HG03520 (cell line): ENCODE measurements around the gene AMMECR1L.
A peak's percentile ranks its signal among the peaks of the same experiment; 100 is the strongest.
"Not testable (repeated sequence)": the region's sequence is repeated elsewhere in the genome, so short reads cannot be mapped to it uniquely, and the experiment has no call there.

Experiments
- ATAC-seq: cut with Tn5 transposase; IDR thresholded peaks from one replicate; pipeline ENCODE4 v1.9.1; 2021; ENCODE audit warnings: mild to moderate bottlenecking, moderate library complexity; ENCODE audit not compliant: unreplicated experiment

The AMMECR1L gene

GRCh38 chr2:127885780-127886592 is at the start of gene AMMECR1L:
Gene AMMECR1L, minus strand, starts transcription at chr2:127885956. Its CDS starts 11,722 bp downstream, at chr2:127874234.
- ATAC-seq = peak; percentile 89

- no peak for ATAC-seq
These were observed 49.6 kb upstream of the AMMECR1L start for GRCh38 chr2:127935337-127935736.

DNA sequence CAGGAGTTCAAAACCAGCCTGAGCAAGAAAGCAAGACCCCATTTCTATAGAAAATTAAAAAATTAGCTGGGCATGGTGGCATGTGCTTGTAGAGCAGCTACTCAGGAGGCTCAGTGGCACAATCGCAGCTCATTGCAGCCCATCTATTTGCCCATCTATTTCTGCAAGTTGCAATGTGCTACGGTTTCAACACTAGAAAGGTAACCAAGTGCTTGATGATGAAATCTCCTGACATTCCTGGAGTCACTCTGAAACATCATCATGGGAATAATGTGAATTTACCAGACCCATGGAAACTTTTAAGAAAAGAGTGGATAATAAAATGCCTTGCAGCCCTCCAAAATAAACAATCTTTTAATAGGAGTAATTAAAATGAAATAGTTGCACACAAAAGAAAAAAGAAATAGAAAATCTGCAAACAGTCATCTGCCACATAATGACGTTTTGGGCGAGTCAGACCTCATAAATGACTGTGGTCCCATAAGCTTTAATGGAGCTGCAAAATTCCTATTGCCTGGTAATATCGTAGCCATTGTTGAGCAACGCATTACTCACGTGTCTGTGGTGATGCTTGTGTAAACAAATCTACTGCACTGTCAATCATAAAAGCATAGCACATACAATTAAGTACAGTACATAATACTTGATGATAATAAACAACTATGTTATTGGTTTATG is 46.6 kb upstream of the AMMECR1L start:
- ATAC-seq = no peak

- ATAC-seq = no peak
These were observed 43.7 kb upstream of the AMMECR1L start for GRCh38 chr2:127929449-127929848.

GRCh38 chr2:127927384-127927783 is 41.6 kb upstream of the AMMECR1L start:
- ATAC-seq = no peak

GRCh38 chr2:127917916-127918315 is 32.2 kb upstream of the AMMECR1L start:
- ATAC-seq = no peak

DNA sequence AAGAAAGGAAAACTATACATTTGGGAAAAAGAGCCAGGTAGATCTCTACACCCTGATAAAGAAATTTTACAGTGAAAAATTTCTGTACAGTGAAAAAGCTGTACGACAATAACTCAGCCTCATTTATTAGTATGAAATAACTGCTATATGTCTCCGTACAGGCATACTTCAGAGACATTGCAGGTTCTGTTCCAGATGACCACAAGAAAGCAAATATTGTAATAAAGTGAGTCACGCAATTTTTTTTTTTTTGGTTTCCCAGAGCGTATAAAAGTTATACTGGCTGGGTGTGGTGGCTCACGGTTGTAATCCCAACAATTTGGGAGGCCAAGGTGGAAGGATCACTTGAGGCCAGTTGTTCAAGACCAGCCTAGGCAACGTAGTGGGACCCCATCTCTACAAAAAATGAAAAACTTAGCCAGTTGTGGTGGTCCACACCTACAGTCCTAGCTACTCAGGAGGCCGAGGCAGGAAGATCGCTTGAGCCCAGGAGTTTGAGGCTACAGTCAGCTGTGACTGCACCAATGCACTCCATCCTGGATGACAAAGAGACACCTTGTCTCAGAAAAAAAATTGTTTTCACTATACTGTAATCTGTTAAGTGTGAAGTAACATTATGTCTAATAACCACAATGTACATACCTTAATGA is 28.2 kb upstream of the AMMECR1L start:
- ATAC-seq = no peak

GRCh38 chr2:127911737-127912136 is 26.0 kb upstream of the AMMECR1L start:
- no peak for ATAC-seq

DNA sequence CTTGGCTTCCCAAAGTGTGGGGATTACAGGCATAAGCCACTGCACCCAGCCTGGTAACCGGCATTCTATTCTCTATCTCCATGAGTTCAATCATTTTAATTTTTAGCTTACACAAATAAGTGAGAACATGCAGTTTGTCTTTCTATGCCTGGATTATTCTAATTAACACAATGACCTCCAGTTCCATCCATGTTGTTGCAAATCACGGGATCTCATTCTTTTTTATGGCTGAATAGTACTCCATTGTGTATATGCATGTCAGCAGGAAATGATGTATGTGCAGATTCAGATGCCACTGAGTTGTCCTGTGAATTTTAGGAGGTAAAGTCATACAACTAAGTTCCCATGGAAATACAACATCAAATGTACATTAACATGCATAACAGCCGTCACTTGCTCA is 24.7 kb upstream of the AMMECR1L start:
- ATAC-seq = no peak

- ATAC-seq = no peak
These were observed 23.3 kb upstream of the AMMECR1L start for GRCh38 chr2:127909019-127909418.

DNA sequence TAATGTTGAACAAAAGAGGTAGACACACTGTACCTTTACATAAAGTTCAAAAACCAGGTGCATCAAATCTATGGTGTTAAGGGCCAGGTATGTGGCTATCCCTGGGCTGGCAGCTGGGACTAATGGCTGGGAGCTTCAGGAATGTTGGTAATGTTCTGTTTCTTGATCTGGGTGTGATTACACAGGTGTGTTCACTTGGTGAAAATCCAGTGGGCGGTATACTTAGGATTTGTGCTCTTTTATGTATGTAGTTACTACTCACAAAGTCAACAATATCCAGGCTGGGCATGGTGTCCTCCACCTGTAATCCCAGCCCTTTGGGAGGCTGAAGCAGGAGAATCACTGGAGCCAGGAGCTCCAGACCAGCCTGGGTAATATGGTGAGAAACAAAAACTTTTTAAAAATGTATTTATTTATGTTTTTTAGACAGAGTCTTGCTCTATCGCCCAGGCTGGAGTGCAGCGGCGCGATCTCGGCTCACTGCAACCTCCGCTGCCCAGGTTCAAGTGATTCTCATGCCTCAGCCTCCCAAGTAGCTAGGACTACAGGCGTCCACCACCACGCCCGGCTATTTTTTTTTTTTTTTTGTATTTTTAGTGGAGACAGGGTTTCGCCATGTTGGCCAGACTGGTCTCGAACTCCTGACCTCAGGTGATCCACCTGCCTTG is 22.1 kb upstream of the AMMECR1L start:
- ATAC-seq = not testable (repeated sequence)

DNA sequence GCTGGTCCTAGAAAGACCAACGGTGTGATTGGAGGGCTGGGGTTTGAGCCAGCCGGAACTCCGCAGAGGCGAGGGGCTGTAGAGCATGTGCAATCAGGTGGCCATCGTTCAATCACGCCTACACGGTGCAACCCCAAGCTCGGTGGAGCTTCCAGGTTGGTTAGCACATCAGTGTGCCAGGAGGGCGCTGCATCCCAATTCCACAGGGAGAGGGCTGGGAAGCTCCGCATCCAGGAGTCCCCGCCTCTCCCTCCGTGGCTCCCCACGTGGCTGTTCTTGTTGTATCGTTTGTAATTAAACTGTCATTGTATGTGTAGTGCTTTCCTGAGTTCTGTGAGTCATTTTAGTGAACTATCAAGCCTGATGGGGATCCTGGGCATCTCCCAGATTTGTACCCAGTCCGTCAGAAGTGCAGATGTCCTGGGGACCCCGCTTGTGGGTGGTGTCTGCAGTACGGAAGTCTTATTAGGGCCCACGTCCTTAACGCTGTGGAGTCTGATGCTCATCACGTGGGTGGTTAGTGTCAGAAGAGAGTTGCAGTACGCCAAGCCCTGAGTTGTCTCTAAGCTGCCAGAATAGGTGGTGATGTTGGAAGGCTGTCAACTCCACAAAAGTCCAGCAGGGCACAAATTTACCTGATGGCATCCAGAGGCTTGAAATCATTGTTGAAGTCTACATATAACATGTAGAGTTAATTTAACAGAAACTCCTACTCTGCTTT is 20.6 kb upstream of the AMMECR1L start:
- ATAC-seq = no peak

- ATAC-seq = no peak
These were observed 15.7 kb upstream of the AMMECR1L start for GRCh38 chr2:127901339-127902056.

- no peak for ATAC-seq
These were observed 11.9 kb upstream of the AMMECR1L start for GRCh38 chr2:127897531-127898211.

GRCh38 chr2:127893494-127893893 is 7.7 kb upstream of the AMMECR1L start:
- ATAC-seq = no peak

DNA sequence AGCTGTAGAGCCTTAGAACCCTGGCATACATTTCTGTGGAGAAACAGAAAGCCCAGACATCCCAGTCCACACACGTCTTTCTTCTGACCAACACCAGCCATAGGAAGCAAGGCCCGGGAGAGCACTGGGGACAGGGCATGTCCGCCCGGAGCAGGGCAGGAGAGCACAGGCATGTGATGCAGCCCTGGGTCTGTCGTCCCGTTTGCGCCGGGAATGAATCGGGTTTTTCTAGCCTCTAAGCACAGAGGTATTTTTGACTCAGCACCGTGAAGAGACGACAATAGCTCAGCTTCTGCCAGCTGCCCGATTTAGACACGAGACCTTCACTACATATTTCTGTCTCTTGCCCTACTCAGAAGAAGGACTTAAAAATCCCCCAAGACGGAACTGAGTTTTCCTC is 7.3 kb upstream of the AMMECR1L start:
- ATAC-seq = no peak

DNA sequence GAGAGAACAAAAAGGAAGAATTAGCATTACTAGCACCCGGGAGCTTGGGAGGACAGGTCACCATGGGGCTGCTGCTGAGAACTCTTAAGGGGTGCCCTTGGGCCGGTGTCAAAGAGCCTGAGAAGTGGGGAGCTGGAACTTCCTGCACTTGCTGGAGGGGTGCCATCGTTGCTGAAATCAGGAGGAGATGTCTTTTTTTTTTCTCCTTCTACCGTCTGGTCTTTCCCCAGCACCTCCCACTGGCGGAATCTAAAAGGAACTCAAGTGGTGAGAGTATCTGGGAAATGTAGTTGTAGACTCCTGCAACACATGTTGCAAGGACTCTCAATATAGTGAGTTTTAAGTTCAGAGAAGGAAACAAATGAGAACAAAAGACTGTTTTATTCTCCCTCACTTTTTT is 6.1 kb upstream of the AMMECR1L start:
- ATAC-seq = no peak

DNA sequence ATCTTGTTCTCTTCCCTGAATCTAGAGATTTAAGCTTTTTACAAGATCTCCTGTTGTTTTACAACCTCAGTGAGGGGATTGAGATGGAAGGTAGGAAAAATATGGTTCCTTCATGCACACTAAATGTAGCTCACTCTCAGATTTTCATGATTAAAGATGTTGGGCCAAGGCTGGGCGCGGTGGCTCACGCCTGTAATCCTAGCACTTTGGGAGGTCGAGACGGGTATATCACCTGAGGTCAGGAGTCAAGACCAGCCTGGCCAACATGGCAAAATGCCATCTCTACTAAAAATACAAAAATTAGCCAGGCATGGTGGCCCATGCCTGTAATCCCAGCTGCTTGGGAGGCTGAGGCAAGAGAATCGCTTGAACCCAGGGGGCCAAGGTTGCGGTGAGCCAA is 5.0 kb upstream of the AMMECR1L start:
- ATAC-seq = not testable (repeated sequence)

- ATAC-seq = no peak
These were observed 3.0 kb upstream of the AMMECR1L start for GRCh38 chr2:127888772-127889171.
